Measurements from ENCODE around the gene FGGY. TPM values are rescaled to one million over a fixed set of nuclear protein-coding genes. Genes with fewer than 3 reads are reported as not detected.

Gene FGGY
- total RNA-seq, 1 donor = 24.6 TPM

DNA sequence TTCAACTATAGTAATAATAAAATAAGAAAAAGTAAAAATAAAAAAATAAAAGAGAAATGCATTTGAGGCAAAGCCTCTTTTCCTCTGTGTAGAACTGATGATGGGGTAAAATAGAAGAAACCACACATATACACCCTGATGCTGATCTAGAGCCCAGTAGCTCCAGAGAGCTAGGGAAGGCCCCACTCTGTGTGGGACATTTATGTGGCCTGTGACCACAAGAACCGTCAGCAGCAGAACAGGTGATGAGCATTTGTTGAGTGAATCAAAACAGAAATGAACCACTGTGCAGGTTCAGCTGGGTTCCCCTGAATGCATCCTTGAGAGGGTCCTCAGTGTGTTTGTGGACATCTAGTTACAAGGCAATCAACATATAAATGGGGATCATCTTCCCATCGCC lies 296.0 kb downstream of the FGGY start:
- no peak for DNase-seq (ENCODE audit: insufficient read length, low spot score, missing footprints)
- no peaks in the 10 kb centered on the region for H3K36me3 ChIP-seq (ENCODE audit: insufficient read depth, low read length)
- H3K4me1 ChIP-seq (ENCODE audit: insufficient read depth, low read length) = peaks cover 12% of the 10 kb centered on the region
- H3K9me3 ChIP-seq (ENCODE audit: low read depth, low read length) = no peaks in the 10 kb centered on the region
- TF ChIP-seq, protein P1, sequence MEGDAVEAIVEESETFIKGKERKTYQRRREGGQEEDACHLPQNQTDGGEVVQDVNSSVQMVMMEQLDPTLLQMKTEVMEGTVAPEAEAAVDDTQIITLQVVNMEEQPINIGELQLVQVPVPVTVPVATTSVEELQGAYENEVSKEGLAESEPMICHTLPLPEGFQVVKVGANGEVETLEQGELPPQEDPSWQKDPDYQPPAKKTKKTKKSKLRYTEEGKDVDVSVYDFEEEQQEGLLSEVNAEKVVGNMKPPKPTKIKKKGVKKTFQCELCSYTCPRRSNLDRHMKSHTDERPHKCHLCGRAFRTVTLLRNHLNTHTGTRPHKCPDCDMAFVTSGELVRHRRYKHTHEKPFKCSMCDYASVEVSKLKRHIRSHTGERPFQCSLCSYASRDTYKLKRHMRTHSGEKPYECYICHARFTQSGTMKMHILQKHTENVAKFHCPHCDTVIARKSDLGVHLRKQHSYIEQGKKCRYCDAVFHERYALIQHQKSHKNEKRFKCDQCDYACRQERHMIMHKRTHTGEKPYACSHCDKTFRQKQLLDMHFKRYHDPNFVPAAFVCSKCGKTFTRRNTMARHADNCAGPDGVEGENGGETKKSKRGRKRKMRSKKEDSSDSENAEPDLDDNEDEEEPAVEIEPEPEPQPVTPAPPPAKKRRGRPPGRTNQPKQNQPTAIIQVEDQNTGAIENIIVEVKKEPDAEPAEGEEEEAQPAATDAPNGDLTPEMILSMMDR (IDR thresholded peaks at IDR 0.05; ENCODE audit: extremely low read depth, low read depth, low read length) = no peak
- no peak overlapping the region for H3K4me3 ChIP-seq (ENCODE audit: insufficient read depth, low read length)
- no peaks in the 10 kb centered on the region for H4K20me1 ChIP-seq (ENCODE audit: insufficient read depth, low read length)
- H3K27ac ChIP-seq (ENCODE audit: low read depth, low read length) = no peak overlapping the region
- no peak overlapping the region for H2AFZ ChIP-seq (ENCODE audit: low read length)
- no peak overlapping the region for H3K4me2 ChIP-seq (ENCODE audit: insufficient read depth, low read length)
- no peaks in the 10 kb centered on the region for H3K79me2 ChIP-seq (ENCODE audit: insufficient read depth, low read length)
- no peaks in the 10 kb centered on the region for H3K27me3 ChIP-seq (ENCODE audit: insufficient read depth, low read length)

DNA sequence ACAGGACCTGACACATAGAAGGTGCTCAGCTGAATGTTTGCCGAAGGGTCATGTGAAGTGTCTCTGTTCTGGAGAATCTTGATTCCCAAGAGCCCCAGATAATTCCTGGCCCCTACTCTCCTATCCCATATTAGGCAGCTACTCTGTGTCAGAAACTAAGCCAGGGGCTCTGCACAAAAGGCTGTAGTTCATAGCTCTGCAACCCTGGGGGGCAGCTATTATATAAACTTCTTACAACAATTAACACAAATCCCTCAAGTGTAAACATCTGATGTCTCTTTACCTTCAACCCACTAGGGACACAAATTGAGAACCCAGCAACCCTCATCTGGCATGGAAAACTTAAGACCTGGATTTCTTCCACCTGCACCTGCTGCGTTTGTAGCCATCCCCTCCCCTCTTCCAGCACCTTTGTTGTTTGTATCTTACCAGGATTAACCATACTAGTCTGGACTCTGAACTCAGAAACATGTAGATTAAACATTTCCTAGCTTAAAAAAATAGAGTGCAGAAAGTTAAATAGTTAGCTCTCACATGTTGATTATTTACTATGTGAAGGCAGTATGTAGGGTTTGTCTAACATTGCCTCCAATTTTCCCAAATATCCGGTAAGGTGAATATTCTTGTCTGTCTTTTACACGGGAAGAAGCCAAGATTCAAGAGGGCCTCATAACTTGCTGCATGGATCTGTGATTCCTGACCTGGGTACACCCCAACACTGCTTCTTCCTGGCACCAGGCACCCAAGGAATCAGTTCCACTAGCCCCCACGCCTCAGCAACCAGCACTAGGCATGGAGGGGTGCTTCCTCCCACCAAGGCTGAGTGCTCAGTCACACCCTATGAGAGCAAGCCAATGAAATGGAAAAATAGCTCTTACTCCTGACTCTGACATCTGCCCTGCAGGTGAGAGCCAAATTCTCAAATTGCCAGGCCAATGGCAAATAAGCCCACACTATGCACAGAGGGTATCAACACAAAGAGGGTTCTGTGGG lies 297.2 kb downstream of the FGGY start:
- no peaks in the 10 kb centered on the region for H3K27me3 ChIP-seq (ENCODE audit: insufficient read depth, low read length)
- H3K27ac ChIP-seq (ENCODE audit: low read depth, low read length) = no peak overlapping the region
- no peaks in the 10 kb centered on the region for H3K9me3 ChIP-seq (ENCODE audit: low read depth, low read length)
- no peak for DNase-seq (ENCODE audit: insufficient read length, low spot score, missing footprints)
- no peak overlapping the region for H3K4me3 ChIP-seq (ENCODE audit: insufficient read depth, low read length)
- TF ChIP-seq, protein P1 (IDR thresholded peaks at IDR 0.05; ENCODE audit: extremely low read depth, low read depth, low read length) = no peak
- H3K36me3 ChIP-seq (ENCODE audit: insufficient read depth, low read length) = no peaks in the 10 kb centered on the region
- no peak overlapping the region for H2AFZ ChIP-seq (ENCODE audit: low read length)
- no peaks in the 10 kb centered on the region for H4K20me1 ChIP-seq (ENCODE audit: insufficient read depth, low read length)
- H3K4me1 ChIP-seq (ENCODE audit: insufficient read depth, low read length) = peaks cover 12% of the 10 kb centered on the region
- H3K4me2 ChIP-seq (ENCODE audit: insufficient read depth, low read length) = no peak overlapping the region
- H3K79me2 ChIP-seq (ENCODE audit: insufficient read depth, low read length) = no peaks in the 10 kb centered on the region

GRCh38 chr1:59595774-59596173 lies 298.9 kb downstream of the FGGY start:
- Histone ChIP-seq H3K4me2 (ENCODE audit: insufficient read depth, low read length) (no peak overlapping the region), H3K27ac (ENCODE audit: low read depth, low read length) (peak overlapping the region; percentile 38), H3K27me3 (ENCODE audit: insufficient read depth, low read length) (no peaks in the 10 kb centered on the region), H4K20me1 (ENCODE audit: insufficient read depth, low read length) (no peaks in the 10 kb centered on the region), H3K4me1 (ENCODE audit: insufficient read depth, low read length) (peaks cover 12% of the 10 kb centered on the region), H3K36me3 (ENCODE audit: insufficient read depth, low read length) (no peaks in the 10 kb centered on the region), H3K9me3 (ENCODE audit: low read depth, low read length) (no peaks in the 10 kb centered on the region), H3K4me3 (ENCODE audit: insufficient read depth, low read length) (no peak overlapping the region), H3K79me2 (ENCODE audit: insufficient read depth, low read length) (no peaks in the 10 kb centered on the region), H2AFZ (ENCODE audit: low read length) (peak overlapping the region; percentile 80)
- TF ChIP-seq, protein P1 (IDR thresholded peaks at IDR 0.05; ENCODE audit: extremely low read depth, low read depth, low read length) = no peak
- DNase-seq (ENCODE audit: insufficient read length, low spot score, missing footprints) = no peak

GRCh38 chr1:59596432-59596831 lies 299.5 kb downstream of the FGGY start:
- Histone ChIP-seq H3K27me3 (ENCODE audit: insufficient read depth, low read length) (no peaks in the 10 kb centered on the region), H3K4me2 (ENCODE audit: insufficient read depth, low read length) (no peak overlapping the region), H3K9me3 (ENCODE audit: low read depth, low read length) (no peaks in the 10 kb centered on the region), H3K79me2 (ENCODE audit: insufficient read depth, low read length) (no peaks in the 10 kb centered on the region), H3K4me1 (ENCODE audit: insufficient read depth, low read length) (peaks cover 15% of the 10 kb centered on the region), H3K27ac (ENCODE audit: low read depth, low read length) (peak overlapping the region; percentile 38), H2AFZ (ENCODE audit: low read length) (no peak overlapping the region), H3K36me3 (ENCODE audit: insufficient read depth, low read length) (no peaks in the 10 kb centered on the region), H4K20me1 (ENCODE audit: insufficient read depth, low read length) (no peaks in the 10 kb centered on the region), H3K4me3 (ENCODE audit: insufficient read depth, low read length) (no peak overlapping the region)
- TF ChIP-seq, protein P1 (IDR thresholded peaks at IDR 0.05; ENCODE audit: extremely low read depth, low read depth, low read length) = no peak
- DNase-seq (ENCODE audit: insufficient read length, low spot score, missing footprints) = peak; percentile 36

All from osteoblast (primary cell).